Measurements from ENCODE around the gene PLCXD3.

The PLCXD3 gene

DNA sequence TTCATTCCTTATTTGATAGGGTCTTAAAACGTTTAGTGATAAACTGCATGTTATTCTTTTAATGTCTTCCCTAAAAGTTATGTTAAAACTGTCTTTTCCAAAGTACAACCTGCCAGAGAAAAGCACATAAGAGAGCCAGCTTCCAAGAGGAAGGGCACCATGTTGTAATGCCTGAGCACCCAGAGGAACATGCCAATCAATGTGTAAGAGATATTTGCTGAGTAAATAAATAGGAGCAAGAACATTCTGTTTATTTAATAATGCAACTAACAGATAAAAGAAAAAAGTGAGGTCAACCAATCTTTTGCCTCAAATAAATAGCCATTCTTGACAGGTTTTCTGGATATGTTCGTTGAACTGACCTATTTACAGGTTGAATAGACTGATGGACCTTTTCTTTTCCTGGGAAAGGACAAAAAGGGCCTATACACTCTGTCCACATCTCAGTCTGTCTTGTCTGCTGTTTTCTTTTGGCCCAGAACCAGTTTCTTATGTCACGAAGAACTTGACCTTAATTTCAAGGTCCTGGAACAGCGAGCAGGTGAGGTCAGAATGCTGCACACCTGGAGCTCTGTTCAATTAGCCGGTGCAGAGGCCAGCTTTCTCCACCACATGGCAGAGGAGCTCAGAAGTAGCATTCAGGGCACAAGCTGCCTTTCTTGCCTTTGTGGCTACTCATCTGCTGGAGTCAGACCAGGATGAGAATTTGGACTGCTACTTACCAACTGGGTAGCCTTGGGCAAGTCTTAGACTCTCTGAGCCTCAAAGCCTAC lies 77.7 kb downstream of the PLCXD3 start:
- H3K4me3 ChIP-seq (ENCODE audit: low read depth, low read length) = no peak overlapping the region
- TF ChIP-seq, protein P1, sequence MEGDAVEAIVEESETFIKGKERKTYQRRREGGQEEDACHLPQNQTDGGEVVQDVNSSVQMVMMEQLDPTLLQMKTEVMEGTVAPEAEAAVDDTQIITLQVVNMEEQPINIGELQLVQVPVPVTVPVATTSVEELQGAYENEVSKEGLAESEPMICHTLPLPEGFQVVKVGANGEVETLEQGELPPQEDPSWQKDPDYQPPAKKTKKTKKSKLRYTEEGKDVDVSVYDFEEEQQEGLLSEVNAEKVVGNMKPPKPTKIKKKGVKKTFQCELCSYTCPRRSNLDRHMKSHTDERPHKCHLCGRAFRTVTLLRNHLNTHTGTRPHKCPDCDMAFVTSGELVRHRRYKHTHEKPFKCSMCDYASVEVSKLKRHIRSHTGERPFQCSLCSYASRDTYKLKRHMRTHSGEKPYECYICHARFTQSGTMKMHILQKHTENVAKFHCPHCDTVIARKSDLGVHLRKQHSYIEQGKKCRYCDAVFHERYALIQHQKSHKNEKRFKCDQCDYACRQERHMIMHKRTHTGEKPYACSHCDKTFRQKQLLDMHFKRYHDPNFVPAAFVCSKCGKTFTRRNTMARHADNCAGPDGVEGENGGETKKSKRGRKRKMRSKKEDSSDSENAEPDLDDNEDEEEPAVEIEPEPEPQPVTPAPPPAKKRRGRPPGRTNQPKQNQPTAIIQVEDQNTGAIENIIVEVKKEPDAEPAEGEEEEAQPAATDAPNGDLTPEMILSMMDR (IDR thresholded peaks at IDR 0.05; ENCODE audit: borderline replicate concordance, insufficient read depth, low read depth, low read length) = no peak

DNA sequence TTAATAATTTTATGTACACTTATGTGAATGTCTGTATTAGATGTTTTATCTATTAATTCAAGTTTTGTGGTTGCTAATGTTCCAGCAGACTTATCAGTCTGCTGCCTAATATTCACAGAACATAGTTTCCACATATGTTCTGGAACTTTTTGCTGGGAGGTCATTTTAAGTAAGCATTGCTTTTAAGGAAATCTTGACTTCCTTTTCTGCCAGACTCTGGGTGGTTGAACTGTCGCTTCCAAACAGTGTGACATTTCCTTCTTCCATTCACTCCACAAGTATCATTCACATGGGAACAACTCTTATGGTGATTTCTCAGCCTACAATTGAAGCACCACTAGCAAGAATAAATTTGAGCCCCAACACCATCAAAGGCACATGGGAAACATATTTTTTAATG lies 82.9 kb downstream of the PLCXD3 start:
- H3K4me3 ChIP-seq (ENCODE audit: low read depth, low read length) = no peak overlapping the region
- TF ChIP-seq, protein P1 (IDR thresholded peaks at IDR 0.05; ENCODE audit: borderline replicate concordance, insufficient read depth, low read depth, low read length) = no peak

DNA sequence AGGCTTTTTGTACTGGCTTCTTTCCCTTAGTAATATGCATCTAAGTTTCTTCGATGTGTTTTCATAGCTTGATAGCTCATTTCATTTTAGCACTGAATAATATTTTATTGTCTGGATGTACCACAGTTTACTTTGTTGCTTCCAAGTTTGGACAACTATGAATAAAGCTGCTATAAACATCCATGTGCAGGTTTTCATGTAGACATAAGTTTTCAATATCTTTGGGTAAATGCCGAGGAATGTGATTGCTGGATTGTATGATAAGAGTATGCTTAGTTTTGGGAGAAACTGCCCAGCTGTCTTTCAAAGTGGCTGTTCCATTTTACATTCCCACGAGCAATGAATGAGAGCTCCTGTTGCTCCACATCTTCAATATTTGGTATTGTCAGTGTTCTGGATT lies 84.7 kb downstream of the PLCXD3 start:
- TF ChIP-seq, protein P1 (IDR thresholded peaks at IDR 0.05; ENCODE audit: borderline replicate concordance, insufficient read depth, low read depth, low read length) = no peak
- no peak overlapping the region for H3K4me3 ChIP-seq (ENCODE audit: low read depth, low read length)

DNA sequence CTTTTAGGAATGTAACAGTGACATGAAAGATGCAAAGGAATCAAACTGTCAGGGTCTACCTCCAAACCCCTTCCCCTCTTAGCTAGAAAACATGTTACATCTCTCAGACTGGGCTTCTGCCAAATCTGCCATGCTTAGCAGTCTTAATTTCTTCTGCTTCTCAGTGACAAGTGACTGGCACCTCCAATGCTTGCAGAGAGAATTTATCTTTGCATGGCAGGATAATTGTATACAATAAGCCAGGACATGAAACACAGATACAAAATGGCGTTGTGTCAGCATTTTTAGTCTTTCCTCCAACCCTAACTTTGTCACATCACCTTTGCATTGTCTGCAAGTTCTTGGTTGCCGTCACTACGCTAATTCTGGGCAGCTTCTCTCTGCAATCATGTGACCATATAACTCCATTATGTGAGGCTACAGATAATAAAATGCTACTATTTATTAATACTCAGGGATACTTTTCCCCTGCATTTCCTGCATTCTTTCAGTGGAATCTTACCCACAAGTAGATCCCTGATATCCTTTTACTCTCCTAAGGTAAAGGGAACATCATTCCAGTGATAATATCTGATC lies 89.8 kb downstream of the PLCXD3 start:
- H3K4me3 ChIP-seq (ENCODE audit: low read depth, low read length) = no peak overlapping the region
- TF ChIP-seq, protein P1 (IDR thresholded peaks at IDR 0.05; ENCODE audit: borderline replicate concordance, insufficient read depth, low read depth, low read length) = no peak

DNA sequence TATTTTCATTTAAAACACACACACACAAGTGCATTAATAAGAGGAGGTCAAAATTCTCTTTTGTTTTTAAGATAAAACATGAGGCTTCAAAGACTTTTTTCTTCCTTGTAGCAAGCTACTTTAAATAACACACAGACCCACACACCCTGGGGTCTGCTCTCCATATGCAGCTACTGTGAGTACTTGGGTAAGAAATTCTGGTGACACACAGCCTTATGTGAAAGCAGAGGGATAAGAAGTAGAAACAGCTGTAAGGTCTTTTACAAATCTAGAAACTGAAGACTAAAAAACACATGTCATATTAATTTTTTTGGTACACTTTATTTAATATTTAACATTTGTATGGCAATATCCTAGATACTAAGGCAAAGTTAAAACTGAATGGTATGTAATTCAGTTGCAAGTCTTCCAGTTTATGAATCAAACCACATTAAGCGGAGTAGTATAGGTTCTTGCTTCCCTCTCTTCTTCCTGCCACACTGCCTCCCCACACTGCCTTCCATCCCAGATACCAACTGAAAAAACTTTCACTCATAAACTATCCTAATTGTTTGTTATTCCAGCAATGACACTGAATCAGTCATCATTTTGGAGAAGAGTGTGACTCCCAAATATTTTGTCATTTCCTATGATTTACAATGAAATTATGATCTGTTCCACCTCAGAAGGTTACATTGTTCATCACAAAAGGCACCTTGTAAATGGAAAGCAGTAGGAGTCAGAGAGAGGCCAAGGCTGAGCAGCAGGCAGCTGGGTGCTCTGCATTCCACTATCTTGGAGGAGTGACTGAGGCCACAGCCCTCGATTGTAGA lies 92.0 kb downstream of the PLCXD3 start:
- TF ChIP-seq, protein P1 (IDR thresholded peaks at IDR 0.05; ENCODE audit: borderline replicate concordance, insufficient read depth, low read depth, low read length) = no peak
- H3K4me3 ChIP-seq (ENCODE audit: low read depth, low read length) = no peak overlapping the region

DNA sequence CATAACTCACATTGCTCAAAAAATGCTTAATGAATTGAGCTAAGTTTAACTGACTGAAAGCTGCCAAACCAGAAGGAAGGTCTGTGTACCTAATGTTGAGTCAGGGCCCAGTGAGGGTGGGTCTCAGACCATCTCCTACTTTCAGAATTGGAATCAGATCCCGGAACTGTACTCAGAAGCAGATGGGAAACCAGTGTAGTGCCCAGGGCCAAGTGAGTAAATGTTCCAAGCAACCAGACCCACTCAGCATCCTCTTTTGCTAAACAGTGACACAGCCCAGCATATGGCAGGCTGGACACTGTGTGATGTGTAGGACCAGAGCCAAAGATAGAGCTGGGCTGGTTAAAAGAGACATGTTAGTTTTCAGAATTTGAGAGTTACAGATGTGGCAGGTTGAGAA lies 94.1 kb downstream of the PLCXD3 start:
- no peak overlapping the region for H3K4me3 ChIP-seq (ENCODE audit: low read depth, low read length)
- TF ChIP-seq, protein P1 (IDR thresholded peaks at IDR 0.05; ENCODE audit: borderline replicate concordance, insufficient read depth, low read depth, low read length) = no peak

Data from GM12875 (cell line).